CD4-positive, alpha-beta T cell treated with Interleukin-12 subunit alpha and Interleukin-12 subunit beta, for 1 hour (primary cell): ENCODE measurements around the gene WDR45B.
"Not testable (repeated sequence)": the region's sequence is repeated elsewhere in the genome, so short reads cannot be mapped to it uniquely, and the experiment has no call there.

ENCODE experiments used
- DNase-seq: peaks from one replicate; pipeline ENCODE4 v3.0.0-alpha.2; 2020

WDR45B gene

GRCh38 chr17:82577300-82577699 lies 70.9 kb downstream of the WDR45B start:
- DNase-seq: no peak

- not testable (repeated sequence) for DNase-seq
Observed at GRCh38 chr17:82575581-82576221, 72.5 kb downstream of the WDR45B start.

GRCh38 chr17:82574041-82574440 lies 74.2 kb downstream of the WDR45B start:
- DNase-seq: no peak

GRCh38 chr17:82571855-82572254 lies 76.4 kb downstream of the WDR45B start:
- no peak for DNase-seq

- no peak for DNase-seq
Observed at GRCh38 chr17:82570277-82570676, 78.0 kb downstream of the WDR45B start.

GRCh38 chr17:82569621-82570020 lies 78.6 kb downstream of the WDR45B start:
- no peak for DNase-seq

GRCh38 chr17:82568997-82569393 lies 79.2 kb downstream of the WDR45B start:
- no peak for DNase-seq

- no peak for DNase-seq
Observed at GRCh38 chr17:82567286-82567685, 81.0 kb downstream of the WDR45B start.

GRCh38 chr17:82566129-82566960 lies 81.9 kb downstream of the WDR45B start:
- no peak for DNase-seq

GRCh38 chr17:82565551-82565950 lies 82.7 kb downstream of the WDR45B start:
- DNase-seq: no peak
